GM18870 (cell line): Measurements from ENCODE around the gene KANSL1.
"Not testable (repeated sequence)": the region's sequence is repeated elsewhere in the genome, so short reads cannot be mapped to it uniquely, and the experiment has no call there.

ENCODE experiments used
- ATAC-seq: cut with Tn5 transposase; IDR thresholded peaks from one replicate; pipeline ENCODE4 v1.9.1; 2021; ENCODE audit warnings: moderate library complexity; ENCODE audit not compliant: unreplicated experiment

The KANSL1 gene

GRCh38 chr17:46193151-46193625 is at the start of gene KANSL1:
TSS of gene KANSL1 (minus strand) at chr17:46193429. CDS start at chr17:46172143, 21,286 bp downstream.
- peak; percentile 29 for ATAC-seq

- ATAC-seq = not testable (repeated sequence)
Observed at GRCh38 chr17:46231359-46231758, 38.1 kb upstream of the KANSL1 start.

GRCh38 chr17:46225274-46225794 is 32.1 kb upstream of the KANSL1 start:
- ATAC-seq = peak; percentile 86

GRCh38 chr17:46224864-46225263 is 31.6 kb upstream of the KANSL1 start:
- ATAC-seq = peak; percentile 6

GRCh38 chr17:46223041-46223440 is 29.8 kb upstream of the KANSL1 start:
- ATAC-seq = not testable (repeated sequence)

- ATAC-seq = no peak
Observed at GRCh38 chr17:46216682-46217081, 23.5 kb upstream of the KANSL1 start.

- ATAC-seq = no peak
Observed at GRCh38 chr17:46212634-46213435, 19.6 kb upstream of the KANSL1 start.

- no peak for ATAC-seq
Observed at GRCh38 chr17:46208997-46209396, 15.8 kb upstream of the KANSL1 start.

- no peak for ATAC-seq
Observed at GRCh38 chr17:46205975-46206374, 12.7 kb upstream of the KANSL1 start.

GRCh38 chr17:46202424-46202823 is 9.2 kb upstream of the KANSL1 start:
- no peak for ATAC-seq

- no peak for ATAC-seq
Observed at GRCh38 chr17:46201491-46201890, 8.3 kb upstream of the KANSL1 start.

- no peak for ATAC-seq
Observed at GRCh38 chr17:46200197-46200596, 7.0 kb upstream of the KANSL1 start.

GRCh38 chr17:46199379-46199778 is 6.2 kb upstream of the KANSL1 start:
- no peak for ATAC-seq

GRCh38 chr17:46198233-46198632 is 5.0 kb upstream of the KANSL1 start:
- ATAC-seq = no peak

- no peak for ATAC-seq
Observed at GRCh38 chr17:46197530-46197929, 4.3 kb upstream of the KANSL1 start.

- no peak for ATAC-seq
Observed at GRCh38 chr17:46195939-46196716, 2.9 kb upstream of the KANSL1 start.

- no peak for ATAC-seq
Observed at GRCh38 chr17:46195217-46195855, 2.1 kb upstream of the KANSL1 start.

GRCh38 chr17:46194393-46195216 is 1.4 kb upstream of the KANSL1 start:
- ATAC-seq = no peak

GRCh38 chr17:46193626-46194392 is 580 bp upstream of the KANSL1 start:
- peak; percentile 44 for ATAC-seq
